Thymus (tissue), 11 donors: ENCODE results near the gene SLC22A2. TPM values are rescaled to one million over a fixed set of nuclear protein-coding genes. Genes with fewer than 3 reads are reported as not detected.
"Not testable (repeated sequence)": the region's sequence is repeated elsewhere in the genome, so short reads cannot be mapped to it uniquely, and the experiment has no call there.

Experiments used
- DNase-seq, 9 donors: peaks; one replicate each; pipeline ENCODE4 v3.0.0-alpha.2; 2013; ENCODE audit warnings: low spot score in 9 of 9, low read depth in 6 of 9, missing footprints in 1 of 9
- H3K27ac ChIP-seq, 2 donors: one replicate each; pipeline ENCODE4 v1.5.1; 2013; ENCODE audit warnings: control low read depth in 1 of 2, low read depth in 1 of 2, low read length in 1 of 2, mild to moderate bottlenecking in 1 of 2, moderate library complexity in 1 of 2
- H3K27me3 ChIP-seq, 2 donors: one replicate each; pipeline ENCODE4 v1.5.1; 2013; ENCODE audit warnings: low read length in 1 of 2; ENCODE audit not compliant: control insufficient read depth in 2 of 2, insufficient read depth in 1 of 2
- H3K36me3 ChIP-seq, 2 donors: one replicate each; pipeline ENCODE4 v1.5.1; 2013; ENCODE audit warnings: low read length in 1 of 2, mild to moderate bottlenecking in 1 of 2, moderate library complexity in 1 of 2; ENCODE audit not compliant: control insufficient read depth in 2 of 2, insufficient read depth in 2 of 2
- H3K4me1 ChIP-seq, 2 donors: one replicate each; pipeline ENCODE4 v1.5.1; 2013; ENCODE audit warnings: low read length in 2 of 2; ENCODE audit not compliant: control insufficient read depth in 2 of 2, insufficient read depth in 2 of 2
- H3K4me3 ChIP-seq, 2 donors: one replicate each; pipeline ENCODE4 v1.5.1; 2013; ENCODE audit warnings: low read length in 2 of 2, control low read depth in 1 of 2, mild to moderate bottlenecking in 1 of 2
- H3K9me3 ChIP-seq, 2 donors: one replicate each; pipeline ENCODE4 v1.5.1; 2013; ENCODE audit warnings: low read length in 1 of 2, mild to moderate bottlenecking in 1 of 2; ENCODE audit not compliant: control insufficient read depth in 2 of 2, insufficient read depth in 1 of 2
- WGBS: extraction: QIAGEN DNeasy Blood & Tissue Kit; methylation state at CpG from one replicate; pipeline ENCODE4 v1.1.7; 2013; 5-methylcytosine and 5-hydroxymethylcytosine counted together
- polyA plus RNA-seq: library from polyadenylated mRNA; stranded (reverse); fragments of 200-250 nt; gene quantifications from one replicate; pipeline ENCODE4 v1.2.3, GENCODE V29; 2013
- total RNA-seq: library from RNA; stranded (reverse); fragments of 120-200 nt; gene quantifications from one replicate; pipeline ENCODE4 v1.2.4, GENCODE V29; 2013
- donor health status: healthy.

SLC22A2 gene
- total and polyA plus RNA-seq, 2 donors: 0.39 TPM; not detected in 1

DNA sequence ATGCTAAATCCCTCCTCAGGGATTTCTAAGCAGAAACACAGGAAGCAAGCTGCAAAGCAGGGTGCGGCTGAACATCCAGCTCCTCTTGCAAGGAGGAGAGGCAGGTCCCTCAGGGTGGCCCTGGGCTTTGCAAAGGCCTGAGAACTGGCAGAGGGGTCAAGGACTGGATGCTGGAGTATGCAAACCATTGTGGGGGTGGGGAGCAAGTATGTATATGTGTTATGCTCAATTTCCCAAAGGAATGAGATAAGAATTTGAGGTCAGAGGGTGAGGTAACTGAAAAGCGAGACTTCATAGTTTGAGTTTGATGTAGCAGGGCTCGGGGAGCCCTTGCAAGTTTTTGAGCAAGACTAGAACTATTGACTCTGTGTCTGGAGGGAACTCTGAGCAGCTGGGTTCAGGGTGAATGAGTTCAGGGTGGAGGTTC is 11.2 kb downstream of the SLC22A2 start:
- no peaks in the 10 kb centered on the region for H3K4me1 ChIP-seq
- H3K27ac ChIP-seq: no peak overlapping the region
- no peaks in the 10 kb centered on the region for H3K36me3 ChIP-seq
- no peaks in the 10 kb centered on the region for H3K9me3 ChIP-seq
- H3K4me3 ChIP-seq: no peak overlapping the region
- 89% methylated on average over 3 of the region's 3 CpGs for WGBS
- no peaks in the 10 kb centered on the region for H3K27me3 ChIP-seq
- no peak for DNase-seq

DNA sequence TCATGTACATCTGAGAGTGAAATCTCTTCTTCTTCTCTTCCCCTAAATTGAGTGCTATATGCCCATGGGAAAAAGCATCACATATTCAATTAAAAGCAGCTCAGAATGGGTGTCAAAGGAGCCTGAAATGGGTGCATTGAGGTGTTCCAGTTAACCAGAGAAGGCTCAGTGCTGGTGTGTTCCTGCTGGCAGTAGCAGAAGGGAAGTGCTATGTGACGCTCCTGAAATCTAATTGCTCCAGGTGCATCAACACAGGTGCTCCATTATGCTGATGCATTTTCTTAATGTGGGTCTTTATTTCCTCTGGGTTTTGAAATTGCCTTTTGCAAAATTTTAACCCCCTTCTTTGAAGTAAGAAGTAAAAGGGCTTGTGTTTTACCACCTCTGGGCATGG is 17.9 kb downstream of the SLC22A2 start:
- no peaks in the 10 kb centered on the region for H3K27me3 ChIP-seq
- no peaks in the 10 kb centered on the region for H3K4me1 ChIP-seq
- no peaks in the 10 kb centered on the region for H3K36me3 ChIP-seq
- WGBS: 58% methylated on average over 1 of the region's 1 CpG
- H3K27ac ChIP-seq: no peak overlapping the region
- no peak overlapping the region for H3K4me3 ChIP-seq
- DNase-seq: no peak
- no peaks in the 10 kb centered on the region for H3K9me3 ChIP-seq

DNA sequence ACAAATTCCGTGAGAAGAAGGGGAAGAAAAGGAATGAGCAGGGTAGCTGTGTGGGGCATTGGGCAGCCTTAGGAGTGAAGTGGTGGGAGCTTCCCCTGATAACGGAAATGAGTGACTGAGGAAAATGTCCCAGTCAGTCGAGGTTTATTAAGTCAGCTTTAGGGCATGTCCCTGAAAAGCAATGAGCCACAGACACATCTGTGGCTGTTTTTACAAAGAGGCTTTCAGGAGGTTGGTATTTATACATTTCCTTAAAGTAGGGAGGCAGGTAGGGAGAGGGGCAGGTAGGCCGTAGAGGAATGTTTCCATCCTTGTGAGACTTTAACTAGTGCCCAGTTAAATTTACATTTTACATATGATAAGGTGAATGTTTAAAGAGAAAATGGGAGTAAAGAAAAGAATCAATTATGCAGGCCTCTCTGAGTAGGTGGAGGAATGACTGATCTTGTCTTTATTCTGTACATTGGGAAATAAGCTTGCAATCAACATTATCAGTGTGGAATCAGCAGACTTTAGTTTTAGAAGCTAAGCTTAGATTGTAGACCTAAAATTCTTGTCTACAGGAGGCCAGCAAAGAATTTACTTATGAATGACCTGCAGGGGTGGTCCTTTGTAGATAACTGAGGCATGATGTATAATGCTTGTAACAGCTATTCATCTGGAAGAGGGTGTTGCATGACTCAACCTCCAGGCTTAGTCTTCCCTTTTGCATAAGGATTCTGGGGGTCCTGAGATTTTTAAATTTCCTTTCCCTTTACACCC is 18.5 kb downstream of the SLC22A2 start:
- no peak for DNase-seq
- H3K36me3 ChIP-seq: no peaks in the 10 kb centered on the region
- H3K9me3 ChIP-seq: no peaks in the 10 kb centered on the region
- WGBS: 78% methylated on average over 4 of the region's 4 CpGs
- no peaks in the 10 kb centered on the region for H3K4me1 ChIP-seq
- H3K27me3 ChIP-seq: no peaks in the 10 kb centered on the region
- H3K4me3 ChIP-seq: no peak overlapping the region
- H3K27ac ChIP-seq: no peak overlapping the region

DNA sequence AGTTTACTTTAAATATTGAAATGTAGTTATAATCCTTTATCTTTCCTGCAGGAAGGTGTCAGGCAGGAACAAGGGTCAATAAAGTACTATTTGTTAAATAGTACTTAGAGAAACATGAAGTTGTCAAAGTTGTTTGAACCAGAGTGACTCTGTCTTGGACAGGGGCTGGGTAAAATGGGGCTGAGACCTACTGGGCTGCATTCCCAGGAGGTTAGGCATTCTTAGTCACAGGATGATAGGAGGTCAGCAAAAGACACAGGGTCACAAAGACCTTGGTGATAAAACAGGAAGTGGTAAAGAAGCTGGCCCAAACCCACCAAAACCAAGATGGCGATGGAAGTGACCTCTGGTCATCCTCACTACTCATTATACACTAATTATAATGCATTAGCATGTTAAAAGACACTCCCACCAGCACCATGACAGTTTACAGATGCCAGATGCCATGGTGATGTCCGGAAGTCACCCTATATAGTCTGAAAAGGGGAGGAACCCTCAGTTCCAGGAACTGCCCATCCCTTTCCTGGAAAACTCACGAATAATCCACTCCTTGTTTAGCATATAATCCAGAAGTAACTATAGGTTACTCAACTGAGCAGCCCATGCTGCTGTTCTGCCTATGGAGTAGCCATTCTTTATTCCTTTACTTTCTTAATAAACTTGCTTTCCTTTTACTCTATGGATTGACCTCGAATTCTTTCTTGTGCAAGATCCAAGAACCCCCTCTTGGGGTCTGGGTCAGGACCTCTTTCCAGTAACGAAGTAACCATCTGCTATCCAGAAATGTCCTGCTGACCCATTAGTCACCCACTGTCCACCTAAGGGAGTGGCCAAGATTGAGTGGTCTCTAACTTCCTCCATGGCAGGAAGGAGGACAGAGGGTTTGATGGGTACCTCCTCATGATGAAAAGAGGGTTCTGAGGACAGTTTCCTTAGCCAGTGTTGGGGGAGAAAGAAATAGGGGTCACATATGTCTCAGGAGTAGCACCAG is 19.6 kb downstream of the SLC22A2 start:
- no peak overlapping the region for H3K27ac ChIP-seq
- H3K36me3 ChIP-seq: no peaks in the 10 kb centered on the region
- H3K4me1 ChIP-seq: no peaks in the 10 kb centered on the region
- DNase-seq: no peak
- no peaks in the 10 kb centered on the region for H3K9me3 ChIP-seq
- 88% methylated on average over 5 of the region's 5 CpGs for WGBS
- no peak overlapping the region for H3K4me3 ChIP-seq
- H3K27me3 ChIP-seq: no peaks in the 10 kb centered on the region

DNA sequence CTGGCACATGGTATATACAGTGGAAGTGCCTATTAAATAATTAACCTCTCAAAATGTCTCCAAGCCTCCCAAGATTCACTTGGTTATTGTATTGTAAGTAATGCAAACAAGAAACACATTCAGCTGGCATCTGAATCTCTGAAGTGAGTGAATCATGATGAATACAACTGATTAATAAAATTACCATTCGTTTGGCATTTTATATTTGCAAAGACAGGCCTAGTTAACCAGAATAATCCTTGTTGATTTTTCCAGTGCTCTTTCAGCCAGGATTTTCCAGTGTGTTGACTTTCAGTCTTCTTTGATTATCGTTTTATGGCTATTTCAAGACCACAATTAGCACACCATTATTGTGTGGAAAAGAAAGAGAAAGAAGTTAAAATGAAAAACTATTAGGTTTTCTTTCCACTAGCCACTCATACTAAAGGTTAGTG is 20.3 kb downstream of the SLC22A2 start:
- no peak overlapping the region for H3K27ac ChIP-seq
- no peaks in the 10 kb centered on the region for H3K4me1 ChIP-seq
- 79% methylated on average over 2 of the region's 2 CpGs for WGBS
- no peak for DNase-seq
- H3K4me3 ChIP-seq: no peak overlapping the region
- no peaks in the 10 kb centered on the region for H3K27me3 ChIP-seq
- H3K36me3 ChIP-seq: no peaks in the 10 kb centered on the region
- no peaks in the 10 kb centered on the region for H3K9me3 ChIP-seq

DNA sequence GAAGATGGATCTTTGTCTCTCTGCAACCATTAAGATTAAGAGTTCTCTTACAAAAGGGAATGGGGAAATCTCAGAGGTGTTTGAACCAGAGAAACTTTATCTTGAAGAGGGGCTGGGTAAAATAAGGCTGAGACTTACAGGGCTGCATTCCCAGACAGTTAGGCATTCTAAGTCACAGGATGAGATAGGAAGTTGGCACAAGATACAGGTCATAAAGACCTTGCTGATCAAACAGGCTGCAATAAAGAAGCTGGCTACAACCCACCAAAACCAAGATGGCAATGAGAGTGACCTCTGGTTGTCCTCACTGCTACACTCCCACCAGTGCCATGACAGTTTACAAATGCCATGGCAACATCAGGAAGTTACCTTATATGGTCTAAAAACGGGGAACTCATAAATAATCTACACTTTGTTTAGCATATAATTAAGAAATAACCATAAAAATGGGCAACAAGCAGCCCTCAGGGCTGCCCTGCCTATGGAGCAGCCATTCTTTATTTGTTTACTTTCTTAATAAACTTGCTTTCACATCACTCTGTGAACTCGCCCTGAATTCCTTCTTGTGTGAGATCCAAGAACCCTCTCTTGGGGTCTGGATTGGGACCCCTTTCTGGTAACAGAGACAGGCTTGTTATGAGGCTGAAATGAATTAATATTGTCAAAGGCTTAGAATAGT is 20.9 kb downstream of the SLC22A2 start:
- H3K4me3 ChIP-seq, H3K36me3 ChIP-seq, H3K27me3 ChIP-seq, H3K9me3 ChIP-seq, H3K27ac ChIP-seq, H3K4me1 ChIP-seq, DNase-seq: not testable (repeated sequence)
- WGBS: 84% methylated on average over 2 of the region's 2 CpGs

DNA sequence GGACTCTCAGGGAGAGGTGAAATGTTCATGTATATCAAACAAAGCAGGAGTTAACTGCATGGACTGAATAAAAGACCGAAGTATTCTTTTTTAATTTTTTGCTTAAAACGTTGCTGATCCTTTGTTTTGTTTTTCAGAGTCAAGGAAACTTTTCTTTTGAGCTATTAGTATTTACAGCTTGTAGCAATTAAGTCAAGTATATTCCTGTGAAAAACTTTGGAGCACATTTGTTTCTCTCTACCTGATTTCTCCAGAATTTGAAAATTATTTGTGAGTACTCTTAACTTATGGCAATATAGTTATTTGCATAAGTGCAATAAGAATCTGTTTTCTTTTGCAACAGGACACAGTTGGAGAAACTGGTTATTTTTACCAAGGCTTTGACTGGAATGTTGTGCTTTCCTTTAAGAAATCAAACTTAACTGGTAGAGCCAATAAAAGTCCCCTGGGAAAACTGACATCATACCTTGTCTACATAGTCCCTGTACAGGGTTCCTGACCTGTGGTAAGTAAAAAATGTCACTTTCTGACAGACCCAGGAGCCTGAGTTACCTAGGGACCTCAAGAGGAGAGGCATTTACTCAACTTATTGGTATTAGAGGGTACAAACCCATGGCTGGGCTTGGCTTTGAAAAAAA is 22.3 kb downstream of the SLC22A2 start:
- not testable (repeated sequence) for H3K36me3 ChIP-seq, H3K27me3 ChIP-seq
- WGBS: 77% methylated on average over 2 of the region's 2 CpGs

DNA sequence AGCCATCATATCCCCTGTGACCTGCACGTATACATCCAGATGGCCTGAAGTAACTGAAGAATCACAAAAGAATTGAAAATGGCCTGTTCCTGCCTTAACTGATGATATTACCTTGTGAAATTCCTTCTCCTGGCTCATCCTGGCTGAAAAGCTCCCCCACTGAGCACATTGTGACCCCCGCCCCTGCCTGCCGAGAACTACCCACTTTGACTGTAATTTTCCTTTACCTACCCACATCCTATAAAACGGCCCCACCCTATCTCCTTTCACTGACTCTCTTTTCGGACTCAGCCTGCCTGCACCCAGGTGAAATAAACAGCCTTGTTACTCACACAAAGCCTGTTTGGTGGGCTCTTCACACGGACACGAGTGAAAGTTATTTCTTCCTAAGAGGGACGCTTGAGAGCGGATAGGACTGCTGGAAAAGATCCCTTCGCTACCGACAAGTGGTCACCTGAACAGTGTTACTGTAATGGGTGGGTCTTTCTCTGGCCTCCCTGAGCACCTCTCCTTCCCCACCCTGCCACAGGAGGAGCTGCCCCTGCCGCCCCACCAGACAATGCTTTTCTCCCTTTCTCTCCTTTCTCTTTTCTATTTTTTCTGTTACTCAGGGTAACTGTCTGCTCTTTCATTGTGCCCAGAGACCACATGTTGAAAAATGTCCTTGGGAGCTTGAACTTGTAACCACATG is 24.5 kb downstream of the SLC22A2 start:
- H3K27ac ChIP-seq, H3K27me3 ChIP-seq, H3K9me3 ChIP-seq, H3K4me1 ChIP-seq, H3K36me3 ChIP-seq, DNase-seq, H3K4me3 ChIP-seq: not testable (repeated sequence)
- 82% methylated on average over 12 of the region's 12 CpGs for WGBS

More for the DNA sequence above, 22.3 kb downstream of the SLC22A2 start:
- H3K4me3 ChIP-seq, H3K4me1 ChIP-seq, H3K9me3 ChIP-seq, H3K27ac ChIP-seq, DNase-seq: not testable (repeated sequence)
